Activated CD8-positive, alpha-beta T cell treated with anti-CD3 and anti-CD28 coated beads for 36 hours (primary cell): Measurements from ENCODE around the gene RGS14. TPM values are rescaled to one million over a fixed set of nuclear protein-coding genes. Genes with fewer than 3 reads are reported as not detected.
A peak's percentile ranks its signal among the peaks of the same experiment; 100 is the strongest.

Source experiments
- ATAC-seq: fragments of 200-7000 bp; cut with Tn5 transposase; one replicate; pipeline ENCODE4 v1.10.0; 2021; ENCODE audit warnings: mild to moderate bottlenecking, moderate library complexity
- CTCF ChIA-PET: fragments of 350-600 bp; sonication (Branson Sonifier 250); formaldehyde crosslinking; loops from one replicate; lab custom pipeline; 2021; ENCODE audit warnings: antibody characterized with exemption; lab: Charles Lee
- POLR2A ChIA-PET: fragments of 350-600 bp; sonication (Branson Sonifier 250); formaldehyde crosslinking; loops from one replicate; lab custom pipeline; 2021; ENCODE audit warnings: antibody characterized with exemption; lab: Charles Lee
- DNase-seq: peaks from one replicate; pipeline ENCODE4 v3.0.0-alpha.2; 2020
- H3K27ac Mint-ChIP-seq: one replicate; pipeline ENCODE4 v1.8.0; 2021; ENCODE audit warnings: mild to moderate bottlenecking, mixed read lengths
- H3K27me3 Mint-ChIP-seq: one replicate; pipeline ENCODE4 v1.8.0; 2021; ENCODE audit warnings: mixed read lengths
- H3K36me3 Mint-ChIP-seq: one replicate; pipeline ENCODE4 v1.8.0; 2021; ENCODE audit warnings: low read depth, mixed read lengths
- H3K4me1 Mint-ChIP-seq: one replicate; pipeline ENCODE4 v1.8.0; 2021; ENCODE audit warnings: low read depth, mixed read lengths
- H3K4me3 Mint-ChIP-seq: one replicate; pipeline ENCODE4 v1.8.0; 2021; ENCODE audit warnings: mild to moderate bottlenecking, moderate library complexity, mixed read lengths
- H3K9me3 Mint-ChIP-seq: one replicate; pipeline ENCODE4 v1.8.0; 2021; ENCODE audit warnings: mixed read lengths
- CTCF ChIP-seq: fragments of 200-600 bp; IDR thresholded peaks from one replicate; pipeline ENCODE4 v1.8.0; 2022; ENCODE audit warnings: antibody characterized with exemption, mild to moderate bottlenecking
- intact Hi-C: fragments of 100-400 bp; cut with micrococcal nuclease; formaldehyde crosslinking; loops from one replicate; pipeline ENCODE4 v1.10.0; 2022
- total RNA-seq, 2 experiments: library from RNA; stranded (reverse); gene quantifications; one replicate each; pipeline ENCODE4 v1.2.3, GENCODE V29; 2021

The RGS14 gene
- total RNA-seq, 2 experiments from 2014 or later, result 50.4 to 52.5 TPM

GRCh38 chr5:177317959-177318377 lies 39.8 kb upstream of the RGS14 start:
- ChIA-PET CTCF (interaction anchor here (0.6 to 5.1 kb wide), 37 partner anchors 9 to 227 kb away, joined by 3 to 41 read pairs (median 4); partner anchors contain the start of genes GRK6, LMAN2, PDLIM7 and PFN3), POLR2A (interaction anchor here (0.5 to 1.5 kb wide), 3 partner anchors 10 to 125 kb away, joined by 3 to 4 read pairs (median 3); no protein-coding TSS in a partner anchor)
- TF ChIP-seq CTCF, result peak; percentile 94
- no peak overlapping the region for H3K27ac Mint-ChIP-seq
- no peaks in the 10 kb centered on the region for H3K27me3 Mint-ChIP-seq
- H3K9me3 Mint-ChIP-seq, result peaks cover 6% of the 10 kb centered on the region
- ATAC-seq (peak; percentile 76), DNase-seq (peak; percentile 90)
- H3K4me1 Mint-ChIP-seq, result peaks cover 20% of the 10 kb centered on the region
- H3K4me3 Mint-ChIP-seq, result no peak overlapping the region
- peaks cover 15% of the 10 kb centered on the region for H3K36me3 Mint-ChIP-seq
- intact Hi-C loops, result loop anchor here (5.0 to 10.0 kb wide), 3 partner anchors 39 to 134 kb away; partner anchors contain the start of gene RGS14

- intact Hi-C loops, result loop anchor here (5.0 to 10.0 kb wide), 3 partner anchors 37 to 132 kb away; partner anchors contain the start of gene RGS14
- H3K4me1 Mint-ChIP-seq, result peaks cover 19% of the 10 kb centered on the region
- peak; percentile 63 for ATAC-seq
- POLR2A ChIA-PET, result interaction anchor here (1.5 kb wide), 1 partner anchor 11 kb away, joined by 5 read pairs; no protein-coding TSS in a partner anchor
- no peak overlapping the region for H3K4me3 Mint-ChIP-seq
- no peak overlapping the region for H3K27ac Mint-ChIP-seq
- TF ChIP-seq CTCF, result no peak
- H3K27me3 Mint-ChIP-seq, result no peaks in the 10 kb centered on the region
- CTCF ChIA-PET, result interaction anchor here (0.7 to 5.1 kb wide), 11 partner anchors 8 to 228 kb away, joined by 3 to 41 read pairs (median 6); partner anchors contain the start of genes LMAN2 and PFN3
- H3K36me3 Mint-ChIP-seq, result peaks cover 17% of the 10 kb centered on the region
- peaks cover 6% of the 10 kb centered on the region for H3K9me3 Mint-ChIP-seq
- peak; percentile 58 for DNase-seq
These were observed 37.7 kb upstream of the RGS14 start for GRCh38 chr5:177319913-177320588.

- CTCF ChIA-PET, result interaction anchor here (1.3 to 5.0 kb wide), 4 partner anchors 12 to 82 kb away, joined by 4 to 31 read pairs (median 20); partner anchors contain the start of gene PFN3
- intact Hi-C loops, result no loop called here
- H3K27me3 Mint-ChIP-seq, result no peaks in the 10 kb centered on the region
- ATAC-seq (no peak), DNase-seq (no peak)
- POLR2A ChIA-PET, result interaction anchor here (1.5 kb wide), 1 partner anchor 11 kb away, joined by 5 read pairs; no protein-coding TSS in a partner anchor
- H3K4me3 Mint-ChIP-seq, result no peak overlapping the region
- no peak overlapping the region for H3K27ac Mint-ChIP-seq
- H3K4me1 Mint-ChIP-seq, result peaks cover 19% of the 10 kb centered on the region
- H3K36me3 Mint-ChIP-seq, result peaks cover 17% of the 10 kb centered on the region
- no peak for TF ChIP-seq CTCF
- peaks cover 6% of the 10 kb centered on the region for H3K9me3 Mint-ChIP-seq
These were observed 36.8 kb upstream of the RGS14 start for GRCh38 chr5:177320879-177321278.

- DNase-seq (no peak), ATAC-seq (no peak)
- Mint-ChIP-seq H3K9me3 (no peaks in the 10 kb centered on the region), H3K27ac (no peak overlapping the region), H3K36me3 (peaks cover 12% of the 10 kb centered on the region), H3K4me3 (no peak overlapping the region), H3K4me1 (peaks cover 14% of the 10 kb centered on the region), H3K27me3 (no peaks in the 10 kb centered on the region)
- CTCF ChIA-PET, result interaction anchor here (1.2 to 3.3 kb wide), 2 partner anchors 8 to 13 kb away, joined by 4 to 14 read pairs; no protein-coding TSS in a partner anchor
- intact Hi-C loops, result no loop called here
- TF ChIP-seq CTCF, result no peak
- POLR2A ChIA-PET, result interaction anchor here (0.9 kb wide), 1 partner anchor 12 kb away, joined by 3 read pairs; no protein-coding TSS in a partner anchor
These were observed 31.8 kb upstream of the RGS14 start for GRCh38 chr5:177325868-177326381.
